Measurements from ENCODE around the gene LTBP2.
A peak's percentile ranks its signal among the peaks of the same experiment; 100 is the strongest.

Gene LTBP2

GRCh38 chr14:74491956-74492775, 119.9 kb downstream of the LTBP2 start:
- TF ChIP-seq CTCF (conservative IDR thresholded peaks at IDR 0.05; ENCODE audit: low read depth, low read length) = peak; percentile 38
- DNase-seq (ENCODE audit: low read depth) = peak; percentile 66
- peak overlapping the region; percentile 92 for H3K4me3 ChIP-seq (ENCODE audit: low read depth, low read length)

GRCh38 chr14:74490486-74490885, 121.6 kb downstream of the LTBP2 start:
- no peak overlapping the region for H3K4me3 ChIP-seq (ENCODE audit: low read depth, low read length)
- DNase-seq (ENCODE audit: low read depth) = no peak
- TF ChIP-seq CTCF (conservative IDR thresholded peaks at IDR 0.05; ENCODE audit: low read depth, low read length) = no peak

GRCh38 chr14:74488786-74489397, 123.1 kb downstream of the LTBP2 start:
- H3K4me3 ChIP-seq (ENCODE audit: low read depth, low read length) = no peak overlapping the region
- DNase-seq (ENCODE audit: low read depth) = peak; percentile 70
- TF ChIP-seq CTCF (conservative IDR thresholded peaks at IDR 0.05; ENCODE audit: low read depth, low read length) = no peak

GRCh38 chr14:74486164-74486563, 125.9 kb downstream of the LTBP2 start:
- no peak overlapping the region for H3K4me3 ChIP-seq (ENCODE audit: low read depth, low read length)
- DNase-seq (ENCODE audit: low read depth) = no peak
- TF ChIP-seq CTCF (conservative IDR thresholded peaks at IDR 0.05; ENCODE audit: low read depth, low read length) = no peak

- no peak overlapping the region for H3K4me3 ChIP-seq (ENCODE audit: low read depth, low read length)
- TF ChIP-seq CTCF (conservative IDR thresholded peaks at IDR 0.05; ENCODE audit: low read depth, low read length) = no peak
- peak; percentile 53 for DNase-seq (ENCODE audit: low read depth)
Measured at GRCh38 chr14:74483321-74483720, 128.7 kb downstream of the LTBP2 start.

DNA sequence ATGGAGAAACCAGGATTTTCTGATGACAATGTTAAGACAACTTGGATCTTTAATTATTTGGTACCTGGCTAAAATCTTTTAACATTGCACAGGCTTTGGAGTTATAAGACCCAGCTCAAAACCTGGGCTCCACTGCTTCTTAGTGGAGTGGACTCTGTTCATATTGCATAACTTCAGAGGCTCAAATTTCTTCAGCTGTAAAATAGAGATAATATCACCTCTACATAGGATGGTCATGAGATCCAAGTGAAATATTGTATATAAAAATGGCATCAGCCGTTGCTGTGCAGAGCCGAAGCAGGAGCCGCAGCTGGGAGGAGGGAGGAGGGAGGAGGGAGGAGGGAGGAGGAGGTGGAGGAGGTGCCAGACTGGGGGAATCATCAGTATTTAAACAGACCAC, 129.5 kb downstream of the LTBP2 start:
- TF ChIP-seq CTCF (conservative IDR thresholded peaks at IDR 0.05; ENCODE audit: low read depth, low read length) = no peak
- DNase-seq (ENCODE audit: low read depth) = no peak
- no peak overlapping the region for H3K4me3 ChIP-seq (ENCODE audit: low read depth, low read length)

Measured in choroid plexus epithelial cell (primary cell).